Neural progenitor cell (in vitro differentiated cells): ENCODE measurements around the gene NEDD4L. TPM values are rescaled to one million over a fixed set of nuclear protein-coding genes. Genes with fewer than 3 reads are reported as not detected.

Source experiments
- DNase-seq: peaks from one replicate; pipeline ENCODE4 v3.0.0-alpha.2; 2016; ENCODE audit warnings: low spot score
- H2AFZ ChIP-seq: fragments of 200-600 bp; sonication (generic); replicated peaks from 2 replicates; pipeline ENCODE4 v1.6.1; 2016; ENCODE audit warnings: antibody characterized with exemption
- H3F3A ChIP-seq: fragments of 200-600 bp; sonication (generic); 2 replicates; pipeline ENCODE4 v1.6.1; 2016; ENCODE audit warnings: antibody characterized with exemption, low read depth
- H3K27ac ChIP-seq: fragments of 200-600 bp; sonication (generic); 2 replicates; pipeline ENCODE4 v1.5.1; 2016; ENCODE audit warnings: mild to moderate bottlenecking
- H3K27me3 ChIP-seq: fragments of 200-600 bp; sonication (generic); 2 replicates; pipeline ENCODE4 v1.6.1; 2016; ENCODE audit warnings: mild to moderate bottlenecking, moderate library complexity
- H3K36me3 ChIP-seq: fragments of 200-600 bp; sonication (generic); 2 replicates; pipeline ENCODE4 v1.5.1; 2016
- H3K4me1 ChIP-seq: fragments of 200-600 bp; sonication (generic); 2 replicates; pipeline ENCODE4 v1.6.1; 2016; ENCODE audit warnings: mixed run types
- H3K4me2 ChIP-seq: fragments of 200-600 bp; sonication (generic); 2 replicates; pipeline ENCODE4 v1.6.1; 2016
- H3K4me3 ChIP-seq: fragments of 200-600 bp; sonication (generic); 2 replicates; pipeline ENCODE4 v1.5.1; 2016
- H3K79me2 ChIP-seq: fragments of 200-600 bp; sonication (generic); 2 replicates; pipeline ENCODE4 v1.6.1; 2016; ENCODE audit warnings: low read depth
- H3K9ac ChIP-seq: fragments of 200-600 bp; sonication (generic); 2 replicates; pipeline ENCODE4 v1.6.1; 2016
- H3K9me3 ChIP-seq: fragments of 200-600 bp; sonication (generic); 2 replicates; pipeline ENCODE4 v1.5.1; 2016; ENCODE audit warnings: low read depth
- H4K20me1 ChIP-seq: fragments of 200-600 bp; sonication (generic); 2 replicates; pipeline ENCODE4 v1.6.1; 2016; ENCODE audit warnings: low read depth
- H3K27ac Mint-ChIP-seq: 3 replicates; pipeline ENCODE4 v1.8.0; 2021; ENCODE audit warnings: mixed read lengths
- H3K27me3 Mint-ChIP-seq: 2 replicates; pipeline ENCODE4 v1.8.0; 2022; ENCODE audit warnings: low read depth, mild to moderate bottlenecking, inconsistent platforms, moderate library complexity, mixed read lengths; ENCODE audit not compliant: insufficient read depth
- H3K36me3 Mint-ChIP-seq: 3 replicates; pipeline ENCODE4 v1.8.0; 2021; ENCODE audit warnings: mixed read lengths
- H3K4me1 Mint-ChIP-seq: 3 replicates; pipeline ENCODE4 v1.8.0; 2021; ENCODE audit warnings: mixed read lengths
- H3K4me3 Mint-ChIP-seq: 3 replicates; pipeline ENCODE4 v1.8.0; 2021; ENCODE audit warnings: mild to moderate bottlenecking, moderate library complexity, mixed read lengths
- H3K9me3 Mint-ChIP-seq: 3 replicates; pipeline ENCODE4 v1.8.0; 2020; ENCODE audit warnings: mixed read lengths
- EZH2 ChIP-seq: fragments of 200-600 bp; sonication (generic); IDR thresholded peaks from 2 replicates; pipeline ENCODE4 v1.6.1; 2017; ENCODE audit warnings: antibody characterized with exemption, mild to moderate bottlenecking, moderate library complexity
- EZH2phosphoT487 ChIP-seq: fragments of 200-600 bp; sonication (generic); IDR thresholded peaks from 2 replicates; pipeline ENCODE4 v1.6.1; 2017; ENCODE audit warnings: antibody characterized with exemption
- total RNA-seq: library from RNA; depleted of rRNA; stranded (reverse); fragments of >200 nt; gene quantifications from 2 replicates; pipeline ENCODE4 v1.2.3, GENCODE V29; 2015; ENCODE audit warnings: low replicate concordance
- TF ChIP-seq, protein P1 (sequence below): fragments of 200-600 bp; sonication (generic); IDR thresholded peaks from 2 replicates; pipeline ENCODE4 v1.5.1; 2017; ENCODE audit warnings: antibody characterized with exemption, mild to moderate bottlenecking

NEDD4L gene
- total RNA-seq, 1 donor from 2014 or later = 55.5 TPM

DNA sequence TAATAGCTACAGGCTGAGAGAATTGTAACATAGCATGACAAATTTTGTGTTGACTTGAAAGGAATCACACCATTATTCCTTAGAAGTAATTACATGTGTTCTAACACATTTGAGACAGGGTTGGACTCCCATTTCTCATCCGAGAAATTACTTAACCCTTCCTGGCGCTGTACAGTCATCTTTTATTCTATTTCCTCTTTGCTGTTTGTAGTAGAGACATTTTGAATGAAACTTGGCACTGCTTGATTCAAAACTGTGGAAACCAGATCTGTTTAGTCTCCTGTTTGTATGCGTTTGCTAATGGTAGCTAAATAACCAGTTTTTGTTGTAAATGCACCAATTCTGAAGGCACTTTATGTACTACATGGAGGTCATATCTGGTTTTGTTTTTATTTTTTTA is 352.9 kb downstream of the NEDD4L start:
- Mint-ChIP-seq H3K4me1 (peaks cover 35% of the 10 kb centered on the region), H3K27ac (no peak overlapping the region), H3K9me3 (no peaks in the 10 kb centered on the region), H3K27me3 (no peaks in the 10 kb centered on the region), H3K36me3 (peaks cover 7% of the 10 kb centered on the region), H3K4me3 (no peak overlapping the region)
- Histone ChIP-seq H3K27me3 (no peaks in the 10 kb centered on the region), H2AFZ (no peak overlapping the region), H4K20me1 (no peaks in the 10 kb centered on the region), H3K27ac (no peak overlapping the region), H3K9me3 (no peaks in the 10 kb centered on the region), H3K4me3 (no peak overlapping the region), H3F3A (no peaks in the 10 kb centered on the region), H3K9ac (no peak overlapping the region), H3K4me1 (peaks cover 6% of the 10 kb centered on the region), H3K4me2 (no peak overlapping the region), H3K36me3 (no peaks in the 10 kb centered on the region), H3K79me2 (no peaks in the 10 kb centered on the region)
- DNase-seq = no peak
- no peak for TF ChIP-seq EZH2
- TF ChIP-seq, protein P1, sequence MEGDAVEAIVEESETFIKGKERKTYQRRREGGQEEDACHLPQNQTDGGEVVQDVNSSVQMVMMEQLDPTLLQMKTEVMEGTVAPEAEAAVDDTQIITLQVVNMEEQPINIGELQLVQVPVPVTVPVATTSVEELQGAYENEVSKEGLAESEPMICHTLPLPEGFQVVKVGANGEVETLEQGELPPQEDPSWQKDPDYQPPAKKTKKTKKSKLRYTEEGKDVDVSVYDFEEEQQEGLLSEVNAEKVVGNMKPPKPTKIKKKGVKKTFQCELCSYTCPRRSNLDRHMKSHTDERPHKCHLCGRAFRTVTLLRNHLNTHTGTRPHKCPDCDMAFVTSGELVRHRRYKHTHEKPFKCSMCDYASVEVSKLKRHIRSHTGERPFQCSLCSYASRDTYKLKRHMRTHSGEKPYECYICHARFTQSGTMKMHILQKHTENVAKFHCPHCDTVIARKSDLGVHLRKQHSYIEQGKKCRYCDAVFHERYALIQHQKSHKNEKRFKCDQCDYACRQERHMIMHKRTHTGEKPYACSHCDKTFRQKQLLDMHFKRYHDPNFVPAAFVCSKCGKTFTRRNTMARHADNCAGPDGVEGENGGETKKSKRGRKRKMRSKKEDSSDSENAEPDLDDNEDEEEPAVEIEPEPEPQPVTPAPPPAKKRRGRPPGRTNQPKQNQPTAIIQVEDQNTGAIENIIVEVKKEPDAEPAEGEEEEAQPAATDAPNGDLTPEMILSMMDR = no peak
- TF ChIP-seq EZH2phosphoT487 = no peak

DNA sequence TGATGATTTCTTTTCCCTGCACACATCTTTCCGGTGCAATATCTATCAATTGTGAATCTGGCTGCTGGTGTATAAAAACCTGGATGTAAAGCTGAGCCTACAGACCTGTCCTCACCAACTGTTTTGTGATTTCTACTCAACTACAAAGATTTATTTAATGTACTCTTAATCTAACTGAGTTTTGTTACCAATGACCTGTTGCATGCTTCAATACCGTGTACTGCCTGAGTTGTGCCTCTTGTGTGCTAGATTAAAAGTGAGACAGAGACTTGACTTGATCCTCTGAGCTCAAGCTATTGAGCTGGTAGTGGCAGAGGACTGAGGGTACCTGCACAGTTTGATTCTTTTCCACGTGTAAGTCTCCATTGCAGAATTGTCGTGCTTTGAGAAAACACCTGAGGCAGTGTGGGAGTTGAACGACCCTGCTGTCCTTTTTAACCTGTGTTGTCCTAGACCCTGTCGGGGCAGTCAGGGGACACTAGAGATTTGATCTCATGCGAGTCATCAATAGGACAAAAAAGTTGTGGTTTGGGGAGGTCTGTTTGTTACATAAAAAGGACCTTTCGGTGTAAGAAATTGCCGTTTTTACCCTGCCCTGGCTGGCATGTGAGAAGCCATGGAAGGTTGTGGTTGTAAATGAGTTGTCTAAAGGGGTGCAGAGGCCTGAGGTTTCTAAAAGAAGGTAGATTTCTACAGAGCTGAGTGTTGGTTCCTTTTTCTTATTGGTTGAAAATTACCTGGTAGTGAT is 353.5 kb downstream of the NEDD4L start:
- TF ChIP-seq EZH2 = no peak
- TF ChIP-seq, protein P1 = no peak
- no peak for TF ChIP-seq EZH2phosphoT487
- H3K27me3 Mint-ChIP-seq = no peaks in the 10 kb centered on the region
- H3K27ac Mint-ChIP-seq = no peak overlapping the region
- Histone ChIP-seq H3K4me2 (no peak overlapping the region), H4K20me1 (no peaks in the 10 kb centered on the region), H3K27me3 (no peaks in the 10 kb centered on the region), H3K9me3 (no peaks in the 10 kb centered on the region), H3F3A (no peaks in the 10 kb centered on the region), H2AFZ (no peak overlapping the region), H3K4me3 (no peak overlapping the region), H3K9ac (no peak overlapping the region), H3K36me3 (no peaks in the 10 kb centered on the region), H3K4me1 (no peaks in the 10 kb centered on the region), H3K27ac (no peak overlapping the region), H3K79me2 (no peaks in the 10 kb centered on the region)
- no peaks in the 10 kb centered on the region for H3K9me3 Mint-ChIP-seq
- DNase-seq = no peak
- no peak overlapping the region for H3K4me3 Mint-ChIP-seq
- peaks cover 5% of the 10 kb centered on the region for H3K36me3 Mint-ChIP-seq
- H3K4me1 Mint-ChIP-seq = peaks cover 35% of the 10 kb centered on the region

DNA sequence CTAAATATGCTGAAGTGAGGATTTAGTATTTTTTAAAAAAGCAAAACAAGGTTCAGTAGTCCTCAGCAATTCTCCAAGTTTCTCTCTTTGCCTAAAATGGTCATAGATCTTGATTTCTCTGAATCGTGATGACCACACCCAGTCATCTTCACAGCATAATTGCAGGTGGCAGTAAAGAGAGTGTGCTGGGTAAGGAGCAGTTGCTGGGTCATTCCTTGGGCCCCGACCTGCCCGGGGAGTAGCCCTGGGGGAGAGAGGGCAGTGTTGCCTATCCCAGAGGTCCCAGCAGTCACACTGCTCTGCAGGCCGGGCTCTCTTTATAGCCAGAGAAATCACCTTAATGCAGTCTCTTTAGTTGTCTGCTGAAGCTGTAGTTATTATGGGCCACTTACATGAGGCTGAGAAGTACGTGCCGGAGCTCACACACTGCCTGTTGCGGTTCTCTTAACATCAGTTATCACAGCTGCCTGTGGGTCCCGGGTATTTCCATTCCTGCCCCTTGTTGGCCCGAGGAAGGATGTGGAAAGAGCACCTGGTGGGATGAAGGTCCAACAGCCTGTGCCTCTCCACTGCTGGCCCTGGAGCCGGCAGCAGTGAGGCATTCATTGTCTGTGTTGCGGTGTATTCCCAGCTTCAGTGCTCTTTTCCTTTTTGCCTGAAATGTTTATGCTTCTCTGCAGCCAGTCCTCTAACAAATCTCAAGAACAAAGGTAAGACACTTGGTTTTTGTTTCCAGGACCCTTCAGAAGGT is 354.8 kb downstream of the NEDD4L start:
- no peak overlapping the region for H3K4me3 ChIP-seq
- Mint-ChIP-seq H3K27ac (no peak overlapping the region), H3K36me3 (no peaks in the 10 kb centered on the region), H3K4me3 (no peak overlapping the region), H3K27me3 (no peaks in the 10 kb centered on the region), H3K9me3 (no peaks in the 10 kb centered on the region), H3K4me1 (peaks cover 41% of the 10 kb centered on the region)
- H3K27ac ChIP-seq = no peak overlapping the region
- no peaks in the 10 kb centered on the region for H3K9me3 ChIP-seq
- no peaks in the 10 kb centered on the region for H3K36me3 ChIP-seq
- H3K4me2 ChIP-seq = no peak overlapping the region
- H3K79me2 ChIP-seq = no peaks in the 10 kb centered on the region
- H3K9ac ChIP-seq = no peak overlapping the region
- no peak overlapping the region for H2AFZ ChIP-seq
- peaks cover 4% of the 10 kb centered on the region for H3K4me1 ChIP-seq
- no peaks in the 10 kb centered on the region for H4K20me1 ChIP-seq
- no peaks in the 10 kb centered on the region for H3F3A ChIP-seq
- H3K27me3 ChIP-seq = no peaks in the 10 kb centered on the region
- no peak for TF ChIP-seq EZH2phosphoT487
- DNase-seq = no peak
